ENCODE data around the gene CTDSP1. TPM values are rescaled to one million over a fixed set of nuclear protein-coding genes. Genes with fewer than 3 reads are reported as not detected.

Gene CTDSP1
- total RNA-seq, 6 experiments from 2014 or later: 55.1 to 95.9 (median 75.6) TPM

DNA sequence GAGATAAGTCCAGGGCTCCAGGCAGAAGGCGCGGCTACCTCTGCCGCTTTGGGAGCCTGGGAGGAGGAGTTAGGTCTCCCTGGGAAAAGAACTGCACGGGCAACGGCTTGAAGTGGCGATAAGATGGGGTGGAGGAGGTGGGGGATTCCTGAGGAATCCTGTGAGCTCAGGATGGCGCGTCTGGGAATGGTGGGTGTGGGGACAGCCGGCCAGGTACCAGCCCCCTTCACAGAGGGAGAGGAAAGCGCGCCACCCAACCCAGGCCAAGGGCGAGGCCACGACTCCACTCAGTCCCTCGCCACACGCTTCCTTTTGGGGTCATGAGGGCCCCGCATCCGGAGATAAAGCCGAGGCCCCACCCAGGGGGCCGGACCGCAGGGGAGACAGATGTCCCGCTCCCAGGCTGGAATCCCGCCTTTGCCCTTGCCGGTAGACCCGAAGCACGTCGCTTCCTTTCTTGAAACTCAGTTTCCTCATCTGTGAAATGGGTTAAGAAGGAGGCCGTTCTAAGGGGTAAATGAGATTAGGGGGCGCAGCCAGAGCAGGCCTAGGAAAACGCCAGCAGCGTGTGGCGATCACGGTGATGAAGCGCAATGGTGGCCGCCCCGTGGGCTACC, 1.7 kb upstream of the CTDSP1 start:
- peaks cover 0 to 29% (median 7%) of the 10 kb centered on the region in 4 donors for H3K4me1 ChIP-seq
- intact Hi-C loops (cut with DNase I): loop anchor here in 1 of 2 donors (10.0 kb wide), 1 partner anchor 93 kb away; no protein-coding TSS in a partner anchor
- H3K9me3 ChIP-seq: no peaks in the 10 kb centered on the region
- TF ChIP-seq, protein P1, sequence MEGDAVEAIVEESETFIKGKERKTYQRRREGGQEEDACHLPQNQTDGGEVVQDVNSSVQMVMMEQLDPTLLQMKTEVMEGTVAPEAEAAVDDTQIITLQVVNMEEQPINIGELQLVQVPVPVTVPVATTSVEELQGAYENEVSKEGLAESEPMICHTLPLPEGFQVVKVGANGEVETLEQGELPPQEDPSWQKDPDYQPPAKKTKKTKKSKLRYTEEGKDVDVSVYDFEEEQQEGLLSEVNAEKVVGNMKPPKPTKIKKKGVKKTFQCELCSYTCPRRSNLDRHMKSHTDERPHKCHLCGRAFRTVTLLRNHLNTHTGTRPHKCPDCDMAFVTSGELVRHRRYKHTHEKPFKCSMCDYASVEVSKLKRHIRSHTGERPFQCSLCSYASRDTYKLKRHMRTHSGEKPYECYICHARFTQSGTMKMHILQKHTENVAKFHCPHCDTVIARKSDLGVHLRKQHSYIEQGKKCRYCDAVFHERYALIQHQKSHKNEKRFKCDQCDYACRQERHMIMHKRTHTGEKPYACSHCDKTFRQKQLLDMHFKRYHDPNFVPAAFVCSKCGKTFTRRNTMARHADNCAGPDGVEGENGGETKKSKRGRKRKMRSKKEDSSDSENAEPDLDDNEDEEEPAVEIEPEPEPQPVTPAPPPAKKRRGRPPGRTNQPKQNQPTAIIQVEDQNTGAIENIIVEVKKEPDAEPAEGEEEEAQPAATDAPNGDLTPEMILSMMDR (IDR thresholded peaks at IDR 0.05): no peak
- TF ChIP-seq POLR2A (IDR thresholded peaks at IDR 0.05): peak; percentile 81
- peak overlapping the region; percentile 93 to 100 (median 100) for H3K27ac ChIP-seq
- peak overlapping the region; percentile 77 to 100 (median 97) for H3K4me3 ChIP-seq
- H3K36me3 ChIP-seq: peaks cover 0 to 15% (median 7%) of the 10 kb centered on the region in 4 donors
- no peaks in the 10 kb centered on the region for H3K27me3 ChIP-seq
- DNase-seq (peak; percentile 89 to 91 (median 90)), ATAC-seq (peak; percentile 8 to 21 (median 16))
- WGBS (ENCODE audit: insufficient coverage, low coverage, low lambda C conversion rate, missing lambda C conversion rate): 0% methylated on average over 11 of the region's 35 CpGs

DNA sequence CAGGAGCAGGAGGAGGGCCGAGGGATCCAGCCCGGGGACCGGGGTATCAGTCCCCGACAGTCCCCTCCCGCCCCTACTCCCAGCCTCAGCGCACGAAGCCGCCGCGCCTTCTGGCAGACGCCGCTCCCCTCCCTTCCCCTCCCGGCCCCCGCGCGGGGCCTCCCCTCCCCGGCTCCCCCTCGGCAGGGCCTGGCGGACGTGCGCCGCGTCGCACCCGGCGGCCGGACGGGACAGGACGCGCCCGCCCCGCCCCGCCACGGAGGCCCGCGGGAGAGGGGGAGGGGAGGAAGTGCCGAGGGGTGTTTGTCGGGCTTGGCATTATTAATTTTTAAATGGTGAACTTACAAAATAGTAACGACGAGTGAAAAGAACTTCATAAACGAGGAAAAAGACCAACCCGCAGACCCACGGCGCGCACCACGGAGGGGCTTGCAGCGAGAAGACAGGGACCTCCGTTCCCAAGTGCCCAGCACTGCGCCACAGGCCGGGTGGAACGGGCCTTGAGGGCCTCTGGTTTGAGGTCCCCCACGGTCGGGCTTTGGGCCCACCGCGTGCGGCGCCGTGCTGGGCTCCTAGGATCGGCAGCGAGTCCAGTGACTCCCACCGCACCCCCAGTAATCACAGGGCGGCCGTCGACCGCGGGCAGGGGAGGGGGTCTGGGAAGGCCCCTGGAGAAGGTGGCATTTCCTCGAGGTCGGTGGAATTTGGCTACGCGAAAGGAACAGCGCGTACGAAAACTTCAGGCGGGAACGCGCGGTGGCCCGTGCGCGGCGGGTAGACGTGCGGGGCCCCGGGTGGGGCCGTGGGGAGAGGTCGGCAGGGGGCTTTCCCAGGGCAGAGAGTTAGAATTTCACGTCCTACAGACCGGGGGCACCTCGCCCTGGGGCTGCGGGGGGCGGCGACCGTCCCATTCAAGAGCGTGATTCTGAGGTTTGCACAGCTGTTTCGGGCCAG, 954 bp upstream of the CTDSP1 start:
- WGBS (ENCODE audit: insufficient coverage, low coverage, low lambda C conversion rate, missing lambda C conversion rate): 0% methylated on average over 9 of the region's 95 CpGs
- H3K4me3 ChIP-seq: peak overlapping the region; percentile 77 to 100 (median 97)
- H3K36me3 ChIP-seq: peaks cover 0 to 23% (median 11%) of the 10 kb centered on the region in 4 donors
- H3K9me3 ChIP-seq: no peaks in the 10 kb centered on the region
- TF ChIP-seq POLR2A (IDR thresholded peaks at IDR 0.05): no peak
- peak overlapping the region; percentile 93 to 100 (median 100) for H3K27ac ChIP-seq
- H3K27me3 ChIP-seq: no peaks in the 10 kb centered on the region
- H3K4me1 ChIP-seq: peaks cover 0 to 29% (median 7%) of the 10 kb centered on the region in 4 donors
- peak; percentile 21 to 32 (median 26) for ATAC-seq
- intact Hi-C loops (cut with DNase I): loop anchor here in 1 of 2 donors (10.0 kb wide), 1 partner anchor 94 kb away; no protein-coding TSS in a partner anchor
- DNase-seq: peak; percentile 85 to 90 (median 90)

DNA sequence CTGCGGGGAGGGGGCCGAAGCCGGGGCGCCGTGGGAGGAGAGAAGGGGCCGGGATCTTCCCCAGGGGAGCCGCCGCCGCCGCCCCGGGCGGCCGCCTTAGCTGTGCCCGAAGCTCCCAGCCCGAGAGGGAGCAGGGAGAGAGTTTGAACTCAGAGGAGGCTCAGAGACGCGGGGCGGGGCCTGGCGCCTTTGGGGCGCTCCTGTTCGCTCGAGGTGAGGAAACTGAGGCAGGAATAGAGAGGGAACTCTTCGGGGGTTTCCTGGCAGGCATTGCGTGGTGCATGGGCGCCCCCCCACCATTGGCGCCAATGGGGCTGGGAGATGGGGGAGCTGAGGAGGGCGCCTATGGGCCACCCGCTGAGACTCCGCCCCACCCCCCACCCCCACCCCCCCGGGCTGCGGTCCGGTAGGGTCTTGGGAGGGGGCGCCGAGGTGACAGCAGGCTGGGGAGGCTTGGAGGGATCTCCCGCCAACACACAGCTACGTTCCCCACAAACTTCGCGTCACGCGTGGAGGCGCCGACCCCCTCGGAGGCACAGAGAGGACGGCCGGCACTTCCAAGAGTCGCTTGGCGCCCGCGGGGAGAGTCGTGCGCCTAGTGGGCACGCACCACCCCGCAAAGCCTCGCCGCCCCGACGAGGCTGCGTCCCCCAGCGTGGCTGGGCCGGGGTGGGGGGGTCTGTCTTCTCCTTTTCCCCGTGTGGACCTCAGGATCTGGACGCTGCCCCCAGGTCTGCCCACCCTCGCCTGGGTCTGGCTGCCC, 680 bp downstream of the CTDSP1 start:
- no peaks in the 10 kb centered on the region for H3K9me3 ChIP-seq
- peak overlapping the region; percentile 77 to 100 (median 97) for H3K4me3 ChIP-seq
- ATAC-seq (peak in 3 of 4 donors; percentile 4 to 6 (median 5)), DNase-seq (peak; percentile 64 to 75 (median 72))
- no peaks in the 10 kb centered on the region for H3K27me3 ChIP-seq
- peak overlapping the region; percentile 93 to 100 (median 100) for H3K27ac ChIP-seq
- peaks cover 0 to 36% (median 13%) of the 10 kb centered on the region in 4 donors for H3K4me1 ChIP-seq
- peak; percentile 34 for TF ChIP-seq POLR2A (IDR thresholded peaks at IDR 0.05)
- TF ChIP-seq, protein P1 (IDR thresholded peaks at IDR 0.05): no peak
- peaks cover 0 to 37% (median 16%) of the 10 kb centered on the region in 4 donors for H3K36me3 ChIP-seq
- intact Hi-C loops (cut with DNase I): loop anchor here (10.0 kb wide), 2 partner anchors 64 to 254 kb away; partner anchors contain the start of genes BCS1L (in 1 of the 2) and ZNF142 (in 1 of the 2)
- 0% methylated on average over 9 of the region's 63 CpGs for WGBS (ENCODE audit: insufficient coverage, low coverage, low lambda C conversion rate, missing lambda C conversion rate)

DNA sequence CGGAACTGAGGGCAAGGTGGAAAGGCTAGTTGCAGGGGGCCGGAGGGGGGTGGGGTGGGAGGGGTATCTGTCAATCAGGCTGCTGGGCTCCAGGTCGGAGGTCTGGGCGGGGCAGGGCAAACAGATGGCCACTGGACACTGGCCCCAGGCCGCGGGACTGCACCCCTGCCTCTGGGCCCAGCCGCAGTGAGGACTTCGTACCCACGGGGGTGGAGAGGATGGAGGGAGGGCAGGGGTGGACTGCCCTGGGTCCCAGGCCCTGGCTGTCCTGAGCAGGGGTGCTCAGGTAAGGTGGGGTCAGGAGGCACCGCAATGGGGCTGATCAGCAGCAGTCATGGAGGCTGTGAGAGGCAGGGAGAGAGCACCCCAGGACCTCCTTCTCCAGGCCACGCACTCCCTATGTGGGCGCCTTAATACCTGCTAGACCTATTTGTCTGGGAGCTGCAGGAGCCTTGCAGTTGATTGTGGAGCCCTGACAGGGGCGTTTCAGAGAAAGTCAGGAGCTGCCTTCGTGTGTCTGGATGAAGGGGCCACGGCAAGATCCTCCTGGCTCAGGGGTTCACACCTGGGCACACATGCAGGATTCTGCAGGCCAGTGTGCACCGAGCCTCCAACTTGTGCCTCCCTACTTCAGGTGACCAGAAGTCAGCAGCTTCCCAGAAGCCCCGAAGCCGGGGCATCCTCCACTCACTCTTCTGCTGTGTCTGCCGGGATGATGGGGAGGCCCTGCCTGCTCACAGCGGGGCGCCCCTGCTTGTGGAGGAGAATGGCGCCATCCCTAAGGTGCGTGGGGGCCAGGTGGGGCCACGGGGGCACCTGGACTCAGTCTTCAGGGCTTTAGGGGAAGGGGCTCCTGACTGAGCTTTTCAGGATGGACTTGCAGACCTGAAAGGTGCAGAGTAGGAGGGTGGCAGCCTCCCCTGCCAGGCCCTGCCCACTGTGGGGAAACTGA, 1.5 kb downstream of the CTDSP1 start:
- H3K4me1 ChIP-seq: peaks cover 0 to 37% (median 16%) of the 10 kb centered on the region in 4 donors
- peak overlapping the region; percentile 93 to 100 (median 100) for H3K27ac ChIP-seq
- no peak for TF ChIP-seq POLR2A (IDR thresholded peaks at IDR 0.05)
- TF ChIP-seq, protein P1 (IDR thresholded peaks at IDR 0.05): no peak
- WGBS (ENCODE audit: insufficient coverage, low coverage, low lambda C conversion rate, missing lambda C conversion rate): 18% methylated on average over 6 of the region's 24 CpGs
- peak overlapping the region; percentile 77 to 100 (median 97) for H3K4me3 ChIP-seq
- peak; percentile 91 to 98 (median 98) for DNase-seq
- no peaks in the 10 kb centered on the region for H3K9me3 ChIP-seq
- H3K36me3 ChIP-seq: peaks cover 0 to 37% (median 16%) of the 10 kb centered on the region in 4 donors
- peak; percentile 39 to 73 (median 52) for ATAC-seq
- H3K27me3 ChIP-seq: no peaks in the 10 kb centered on the region
- intact Hi-C loops (cut with DNase I): loop anchor here (10.0 kb wide), 2 partner anchors 64 to 254 kb away; partner anchors contain the start of genes BCS1L (in 1 of the 2) and ZNF142 (in 1 of the 2)

Data from right lobe of liver (tissue), 6 donors.